HepG2 (cell line): Measurements from ENCODE around the gene SAYSD1. TPM values are rescaled to one million over a fixed set of nuclear protein-coding genes. Genes with fewer than 3 reads are reported as not detected.

Experiments
- GPN1 ChIP-seq: sonication (generic); formaldehyde crosslinking; IDR thresholded peaks from 2 replicates; pipeline ENCODE4 v1.5.1; 2020; ENCODE audit warnings: missing genetic modification reagents, borderline replicate concordance
- HDAC1 ChIP-seq: sonication (generic); formaldehyde crosslinking; IDR thresholded peaks from 2 replicates; pipeline ENCODE4 v1.5.1; 2020; ENCODE audit warnings: mild to moderate bottlenecking, missing genetic modification reagents
- JUND ChIP-seq: sonication (generic); formaldehyde crosslinking; IDR thresholded peaks from 2 replicates; pipeline ENCODE4 v1.8.0; 2022; ENCODE audit warnings: mild to moderate bottlenecking, missing genetic modification reagents
- KDM5B ChIP-seq: sonication (generic); formaldehyde crosslinking; IDR thresholded peaks from 2 replicates; pipeline ENCODE4 v1.4.0; 2020; ENCODE audit warnings: missing genetic modification reagents, mild to moderate bottlenecking, borderline replicate concordance
- MTERF4 ChIP-seq: sonication (generic); formaldehyde crosslinking; IDR thresholded peaks from 2 replicates; pipeline ENCODE4 v1.8.0; 2023; ENCODE audit warnings: mild to moderate bottlenecking, missing genetic modification reagents
- PPARG ChIP-seq: conservative IDR thresholded peaks from 2 replicates; pipeline ENCODE4 v1.6.1; 2016; ENCODE audit warnings: missing biosample characterization, missing genetic modification reagents
- SALL1 ChIP-seq: sonication (generic); formaldehyde crosslinking; IDR thresholded peaks from 2 replicates; pipeline ENCODE4 v1.8.0; 2022; ENCODE audit warnings: mild to moderate bottlenecking, missing genetic modification reagents
- SKI ChIP-seq: fragments of 450-650 bp; IDR thresholded peaks from one replicate; pipeline ENCODE4 v1.6.1; 2018; ENCODE audit warnings: mild to moderate bottlenecking; ENCODE audit not compliant: partially characterized antibody
- SNRNP70 ChIP-seq: fragments of 200-400 bp; formaldehyde crosslinking; IDR thresholded peaks from 2 replicates; pipeline ENCODE4 v1.6.1; 2017; ENCODE audit warnings: mild to moderate bottlenecking, low read depth, low read length, moderate library complexity
- TBP ChIP-seq: sonication (generic); formaldehyde crosslinking; IDR thresholded peaks from 2 replicates; pipeline ENCODE4 v1.5.0; 2020; ENCODE audit warnings: missing genetic modification reagents
- WIZ ChIP-seq: sonication (generic); formaldehyde crosslinking; IDR thresholded peaks from 2 replicates; pipeline ENCODE4 v1.5.1; 2020; ENCODE audit warnings: mild to moderate bottlenecking, missing genetic modification reagents
- ZBTB4 ChIP-seq: sonication (generic); formaldehyde crosslinking; IDR thresholded peaks from 2 replicates; pipeline ENCODE4 v1.4.0; 2020; ENCODE audit warnings: missing genetic modification reagents, mild to moderate bottlenecking, borderline replicate concordance
- ZFX ChIP-seq: sonication (generic); formaldehyde crosslinking; IDR thresholded peaks from 2 replicates; pipeline ENCODE4 v1.4.0; 2020; ENCODE audit warnings: mild to moderate bottlenecking, low read depth, missing genetic modification reagents, moderate library complexity
- ZFY ChIP-seq: sonication (generic); formaldehyde crosslinking; IDR thresholded peaks from 2 replicates; pipeline ENCODE4 v1.4.0; 2020; ENCODE audit warnings: missing genetic modification reagents
- ZKSCAN5 ChIP-seq: sonication (generic); formaldehyde crosslinking; IDR thresholded peaks from 2 replicates; pipeline ENCODE4 v1.5.1; 2020; ENCODE audit warnings: mild to moderate bottlenecking, missing genetic modification reagents
- ZNF20 ChIP-seq: sonication (generic); formaldehyde crosslinking; IDR thresholded peaks from 2 replicates; pipeline ENCODE4 v1.4.0; 2020; ENCODE audit warnings: mild to moderate bottlenecking, moderate library complexity, missing genetic modification reagents
- ZNF232 ChIP-seq: sonication (generic); formaldehyde crosslinking; IDR thresholded peaks from 2 replicates; pipeline ENCODE4 v1.4.0; 2020; ENCODE audit warnings: missing genetic modification reagents, borderline replicate concordance
- ZNF317 ChIP-seq: sonication (generic); formaldehyde crosslinking; IDR thresholded peaks from 2 replicates; pipeline ENCODE4 v1.5.0; 2020; ENCODE audit warnings: mild to moderate bottlenecking, missing genetic modification reagents
- ZNF354B ChIP-seq: sonication (generic); formaldehyde crosslinking; IDR thresholded peaks from 2 replicates; pipeline ENCODE4 v1.8.0; 2022; ENCODE audit warnings: mild to moderate bottlenecking, missing genetic modification reagents
- ZNF619 ChIP-seq: sonication (generic); formaldehyde crosslinking; IDR thresholded peaks from 2 replicates; pipeline ENCODE4 v1.4.0; 2020; ENCODE audit warnings: mild to moderate bottlenecking, missing genetic modification reagents
- ZNF841 ChIP-seq: sonication (generic); formaldehyde crosslinking; IDR thresholded peaks from 2 replicates; pipeline ENCODE4 v1.8.1; 2023; ENCODE audit warnings: missing genetic modification reagents, borderline replicate concordance
- ZNF879 ChIP-seq: sonication (generic); formaldehyde crosslinking; IDR thresholded peaks from 2 replicates; pipeline ENCODE4 v1.8.1; 2023; ENCODE audit warnings: missing genetic modification reagents
- polyA plus RNA-seq, 8 experiments: library from polyadenylated mRNA; depleted of rRNA in 3 of 8; stranded (reverse) in 7 of 8; unstranded in 1 of 8; fragments of >200 nt; fragmentation: Illumina TruSeq in 4 of 8; extraction: Trizol in 4 of 8; gene quantifications; 2 replicates each; pipeline versions ENCODE4 v1.2.1 to v1.2.3, GENCODE V29; 2011 to 2016; ENCODE audit warnings: low read depth in 4 of 8, missing spikeins in 1 of 8, mixed read lengths in 1 of 8; ENCODE audit not compliant: insufficient read depth in 1 of 8
- total RNA-seq, 5 experiments: library from RNA; depleted of rRNA; stranded (reverse); fragments of >200 nt; fragmentation: Illumina TruSeq; extraction: Trizol; gene quantifications; 2 replicates each; pipeline ENCODE4 v1.2.3, GENCODE V29; 2016; ENCODE audit warnings: low read depth in 1 of 5
- TF ChIP-seq, protein P1 (sequence below): sonication (generic); formaldehyde crosslinking; IDR thresholded peaks from 2 replicates; pipeline ENCODE4 v1.5.0; 2020; ENCODE audit warnings: mild to moderate bottlenecking, missing genetic modification reagents

The SAYSD1 gene
- total and polyA plus RNA-seq, 2 of the 13 experiments (the other 11 are each of a cell fraction or from before 2014, with no cell fraction given), result 10.1 to 16.0 TPM

DNA sequence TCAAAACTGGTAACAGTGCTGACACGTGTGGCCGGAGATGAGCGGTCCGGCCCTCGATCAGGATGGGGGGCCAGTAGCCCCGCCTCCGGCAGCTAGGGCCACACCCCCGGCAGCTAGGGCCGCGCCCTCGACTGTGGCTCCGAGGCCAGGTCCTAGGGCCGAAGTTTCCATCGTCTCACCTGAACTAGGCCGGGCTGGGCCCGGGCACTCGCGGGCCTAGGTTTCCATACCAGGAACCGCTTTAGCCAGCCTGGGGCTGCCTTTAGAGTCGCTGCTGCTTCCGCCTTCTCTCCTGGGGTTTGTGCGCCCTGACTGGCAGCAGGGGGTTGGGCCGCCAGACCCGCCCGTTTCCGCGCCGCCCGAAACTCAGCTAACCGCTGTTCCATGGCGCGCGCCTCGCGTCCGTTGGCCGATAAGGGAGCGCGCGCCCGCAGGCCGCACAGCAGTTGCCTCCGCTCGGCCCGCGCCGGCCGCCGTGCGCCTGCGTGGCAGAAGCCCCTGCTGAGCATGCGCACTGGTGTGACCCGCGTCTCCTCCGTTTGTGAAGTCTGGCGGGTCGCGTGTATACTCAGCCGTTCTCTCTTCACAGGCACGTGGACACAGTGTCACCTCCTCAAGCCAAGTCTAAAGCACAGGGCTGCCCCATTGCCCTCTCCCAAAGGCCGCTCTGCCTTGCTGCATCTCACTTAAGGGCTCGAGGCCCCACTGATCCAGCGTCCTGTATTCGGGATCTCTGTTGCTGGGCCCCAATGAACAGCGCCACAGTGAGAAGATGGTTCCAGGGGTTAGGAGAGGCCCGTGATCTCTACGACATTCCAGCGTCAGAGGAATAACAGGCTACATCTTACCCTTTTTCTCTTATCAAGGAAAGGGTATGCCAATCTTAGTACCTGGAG is at the start of gene SAYSD1 (continued):
- TF ChIP-seq KDM5B (CRISPR knock-in tag), result peak; percentile 99; the same call in 1 of the 2 replicates
- peak; percentile 78 for TF ChIP-seq WIZ (CRISPR knock-in tag)
- peak; percentile 98; the same call in 1 of the 2 replicates for TF ChIP-seq ZNF879 (CRISPR knock-in tag)
- peak; percentile 96 for TF ChIP-seq ZBTB4 (CRISPR knock-in tag)
- no peak; the same call in 1 of the 2 replicates for TF ChIP-seq ZNF841
- 0 out of 2 replicates have a peak, but pooled peaks have one; percentile 24 for TF ChIP-seq ZNF354B (CRISPR knock-in tag)
- TF ChIP-seq PPARG, result no peak
- TF ChIP-seq ZNF317, result peak; percentile 92
- no peak for TF ChIP-seq SNRNP70
- no peak for TF ChIP-seq TBP (CRISPR knock-in tag)
- peak; percentile 93 for TF ChIP-seq ZKSCAN5 (CRISPR knock-in tag)
- peak; percentile 96 for TF ChIP-seq SALL1 (CRISPR knock-in tag)
- peak; percentile 100 for TF ChIP-seq ZFX (CRISPR knock-in tag)
- peak; percentile 98 for TF ChIP-seq MTERF4 (CRISPR knock-in tag)
- TF ChIP-seq ZFY (CRISPR knock-in tag), result peak; percentile 99
- TF ChIP-seq ZNF619 (CRISPR knock-in tag), result peak; percentile 99
- TF ChIP-seq ZNF20 (CRISPR knock-in tag), result 0 out of 2 replicates have a peak, but pooled peaks have one; percentile 76
- TF ChIP-seq, protein P1, sequence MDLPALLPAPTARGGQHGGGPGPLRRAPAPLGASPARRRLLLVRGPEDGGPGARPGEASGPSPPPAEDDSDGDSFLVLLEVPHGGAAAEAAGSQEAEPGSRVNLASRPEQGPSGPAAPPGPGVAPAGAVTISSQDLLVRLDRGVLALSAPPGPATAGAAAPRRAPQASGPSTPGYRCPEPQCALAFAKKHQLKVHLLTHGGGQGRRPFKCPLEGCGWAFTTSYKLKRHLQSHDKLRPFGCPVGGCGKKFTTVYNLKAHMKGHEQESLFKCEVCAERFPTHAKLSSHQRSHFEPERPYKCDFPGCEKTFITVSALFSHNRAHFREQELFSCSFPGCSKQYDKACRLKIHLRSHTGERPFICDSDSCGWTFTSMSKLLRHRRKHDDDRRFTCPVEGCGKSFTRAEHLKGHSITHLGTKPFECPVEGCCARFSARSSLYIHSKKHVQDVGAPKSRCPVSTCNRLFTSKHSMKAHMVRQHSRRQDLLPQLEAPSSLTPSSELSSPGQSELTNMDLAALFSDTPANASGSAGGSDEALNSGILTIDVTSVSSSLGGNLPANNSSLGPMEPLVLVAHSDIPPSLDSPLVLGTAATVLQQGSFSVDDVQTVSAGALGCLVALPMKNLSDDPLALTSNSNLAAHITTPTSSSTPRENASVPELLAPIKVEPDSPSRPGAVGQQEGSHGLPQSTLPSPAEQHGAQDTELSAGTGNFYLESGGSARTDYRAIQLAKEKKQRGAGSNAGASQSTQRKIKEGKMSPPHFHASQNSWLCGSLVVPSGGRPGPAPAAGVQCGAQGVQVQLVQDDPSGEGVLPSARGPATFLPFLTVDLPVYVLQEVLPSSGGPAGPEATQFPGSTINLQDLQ (CRISPR knock-in tag), result peak; percentile 89
- TF ChIP-seq SKI, result peak; percentile 53
- peak; percentile 84 for TF ChIP-seq ZNF232
- TF ChIP-seq HDAC1 (CRISPR knock-in tag), result peak; percentile 69
- no peak for TF ChIP-seq GPN1 (CRISPR knock-in tag)
- peak; percentile 34; the same call in 1 of the 2 replicates for TF ChIP-seq JUND
